ENCODE measurements around the gene SLC6A6. TPM values are rescaled to one million over a fixed set of nuclear protein-coding genes. Genes with fewer than 3 reads are reported as not detected.

The SLC6A6 gene
- total RNA-seq, 1 experiment from 2014 or later, result 72.6 TPM

GRCh38 chr3:14379843-14380242, 22.6 kb upstream of the SLC6A6 start:
- no peak for DNase-seq
- Histone ChIP-seq H4K8ac (replicated peaks; ENCODE audit: insufficient read length, low read depth, low read length) (no peak overlapping the region), H3T11ph (ENCODE audit: low read length) (no peak overlapping the region), H3K79me2 (ENCODE audit: insufficient read depth, low read length) (no peaks in the 10 kb centered on the region), H2BK120ac (ENCODE audit: low read depth, low read length, poor library complexity, severe bottlenecking) (no peak overlapping the region), H3K79me1 (ENCODE audit: insufficient read depth, low read depth, low read length, poor library complexity, severe bottlenecking) (no peaks in the 10 kb centered on the region), H2BK15ac (ENCODE audit: low read depth, low read length) (no peak overlapping the region), H2BK20ac (ENCODE audit: low read depth, low read length, poor library complexity, severe bottlenecking) (no peak overlapping the region), H3K4me2 (ENCODE audit: insufficient read depth, insufficient read length, low read length) (no peak overlapping the region), H3K14ac (ENCODE audit: insufficient read depth, low read length) (no peak overlapping the region), H4K20me1 (ENCODE audit: control insufficient read depth, insufficient read depth, insufficient read length) (peaks cover 2% of the 10 kb centered on the region), H3K27me3 (ENCODE audit: insufficient read depth, low read length) (no peaks in the 10 kb centered on the region), H2BK12ac (ENCODE audit: insufficient read length, low read depth, low read length) (no peak overlapping the region), H2AK5ac (ENCODE audit: insufficient read length, low read length) (no peak overlapping the region), H4K5ac (ENCODE audit: insufficient read length, low read depth, low read length) (no peak overlapping the region), H3K4ac (ENCODE audit: low read depth, low read length) (no peak overlapping the region), H3K23me2 (ENCODE audit: insufficient read length, low read depth, low read length, poor library complexity, severe bottlenecking) (no peaks in the 10 kb centered on the region), H3K23ac (ENCODE audit: insufficient read length, low read depth, low read length) (no peak overlapping the region), H2BK5ac (ENCODE audit: insufficient read length, low read length) (no peak overlapping the region), H2AFZ (ENCODE audit: low read length) (no peak overlapping the region), H3K9ac (ENCODE audit: extremely low read depth, insufficient read length, low read length) (no peak overlapping the region), H3K18ac (ENCODE audit: insufficient read length, low read depth, low read length) (no peak overlapping the region), H4K91ac (ENCODE audit: insufficient read length, low read depth, low read length) (no peak overlapping the region), H3K9me3 (ENCODE audit: control insufficient read depth, low read depth, low read length) (no peaks in the 10 kb centered on the region), H3K27ac (ENCODE audit: insufficient read length, low read depth, low read length) (no peak overlapping the region), H3K4me1 (ENCODE audit: insufficient read depth, low read length) (no peaks in the 10 kb centered on the region), H3K56ac (ENCODE audit: insufficient read length, low read depth, low read length) (no peak overlapping the region)
- Mint-ChIP-seq H3K4me1 (no peaks in the 10 kb centered on the region; a peak in 2 of 4 replicates), H3K9me3 (peaks cover 0 to 4% of the 10 kb centered on the region in 2 experiments; a peak in 2 of 5 replicates), H3K27me3 (ENCODE audit: low read depth) (peaks cover 16% of the 10 kb centered on the region), H3K4me3 (no peak overlapping the region), H3K27ac (no peak overlapping the region), H3K36me3 (ENCODE audit: insufficient read depth in 1 of 3, low read depth in 3 of 3) (no peaks in the 10 kb centered on the region; a peak in 1 of 7 replicates)
- WGBS (ENCODE audit: extremely low coverage, insufficient read length, low lambda C conversion rate), result no CpG with 5 or more reads among the region's 10 CpGs
- no peak for TF ChIP-seq CTCF (conservative IDR thresholded peaks at IDR 0.05)

All from H9 (cell line).